ENCODE measurements around the gene C19orf47. TPM values are rescaled to one million over a fixed set of nuclear protein-coding genes. Genes with fewer than 3 reads are reported as not detected.
A peak's percentile ranks its signal among the peaks of the same experiment; 100 is the strongest.

Gene C19orf47
- total and polyA plus RNA-seq, 10 donors: 8.2 to 21.9 (median 13.0) TPM

DNA sequence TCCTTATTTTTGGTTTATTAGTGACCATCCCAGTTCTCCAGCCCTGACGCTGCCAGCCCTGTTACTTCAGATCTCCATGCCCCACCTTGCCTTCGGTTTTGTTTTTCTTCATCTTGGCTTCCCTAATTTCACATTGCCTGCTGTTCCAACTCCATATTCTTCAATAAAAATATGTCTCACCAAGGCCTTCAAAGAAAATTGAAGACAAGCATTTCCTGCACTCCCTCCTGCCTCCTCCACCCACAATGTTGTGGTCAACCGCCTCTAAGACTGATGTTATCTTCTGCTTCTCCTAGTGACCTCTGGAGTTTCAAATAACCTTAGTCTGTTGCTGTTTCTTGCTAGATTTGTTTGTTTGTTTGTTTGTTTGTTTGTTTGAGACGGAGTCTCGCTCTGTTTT is 14.9 kb upstream of the C19orf47 start:
- WGBS, 5 donors: 43 to 66% (median 54%) methylated on average over 5 of the region's 5 CpGs

DNA sequence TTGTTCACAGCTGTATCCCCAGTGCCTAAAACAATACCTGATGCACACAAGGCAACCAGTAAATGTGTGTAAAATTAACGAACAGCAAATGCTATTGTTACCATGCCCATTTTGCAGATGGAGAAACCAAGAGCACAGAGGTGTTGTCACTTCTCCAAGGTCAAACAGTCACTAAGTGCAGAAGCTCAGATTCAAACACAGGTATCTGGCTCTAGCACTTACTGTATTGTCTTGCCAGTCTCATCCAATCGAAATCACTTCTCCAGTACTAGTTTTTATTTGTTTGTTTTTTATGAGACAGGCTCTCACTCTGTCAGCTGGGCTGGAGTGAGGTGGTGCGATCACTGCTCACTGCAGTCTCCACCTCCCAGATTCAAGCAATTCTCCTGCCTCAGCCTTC is 14.0 kb upstream of the C19orf47 start:
- H3K9me3 ChIP-seq: no peaks in the 10 kb centered on the region
- no peak for DNase-seq
- peaks cover 0 to 98% (median 43%) of the 10 kb centered on the region in 6 donors for H3K4me1 ChIP-seq
- TF ChIP-seq, protein P1, sequence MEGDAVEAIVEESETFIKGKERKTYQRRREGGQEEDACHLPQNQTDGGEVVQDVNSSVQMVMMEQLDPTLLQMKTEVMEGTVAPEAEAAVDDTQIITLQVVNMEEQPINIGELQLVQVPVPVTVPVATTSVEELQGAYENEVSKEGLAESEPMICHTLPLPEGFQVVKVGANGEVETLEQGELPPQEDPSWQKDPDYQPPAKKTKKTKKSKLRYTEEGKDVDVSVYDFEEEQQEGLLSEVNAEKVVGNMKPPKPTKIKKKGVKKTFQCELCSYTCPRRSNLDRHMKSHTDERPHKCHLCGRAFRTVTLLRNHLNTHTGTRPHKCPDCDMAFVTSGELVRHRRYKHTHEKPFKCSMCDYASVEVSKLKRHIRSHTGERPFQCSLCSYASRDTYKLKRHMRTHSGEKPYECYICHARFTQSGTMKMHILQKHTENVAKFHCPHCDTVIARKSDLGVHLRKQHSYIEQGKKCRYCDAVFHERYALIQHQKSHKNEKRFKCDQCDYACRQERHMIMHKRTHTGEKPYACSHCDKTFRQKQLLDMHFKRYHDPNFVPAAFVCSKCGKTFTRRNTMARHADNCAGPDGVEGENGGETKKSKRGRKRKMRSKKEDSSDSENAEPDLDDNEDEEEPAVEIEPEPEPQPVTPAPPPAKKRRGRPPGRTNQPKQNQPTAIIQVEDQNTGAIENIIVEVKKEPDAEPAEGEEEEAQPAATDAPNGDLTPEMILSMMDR (IDR thresholded peaks at IDR 0.05 in 8 of 11, conservative IDR thresholded peaks at IDR 0.05 in 3 of 11): no peak
- TF ChIP-seq POLR2A (IDR thresholded peaks at IDR 0.05): no peak
- no peak for TF ChIP-seq POLR2AphosphoS5 (IDR thresholded peaks at IDR 0.05)
- peaks cover 0 to 20% (median 6%) of the 10 kb centered on the region in 6 donors for H3K36me3 ChIP-seq
- intact Hi-C loops (cut with DNase I; ENCODE audit: low total_unique reads): no loop called here
- H3K27ac ChIP-seq: peak overlapping the region in 1 of 8 donors; percentile 51
- no peaks in the 10 kb centered on the region for H3K27me3 ChIP-seq (replicated peaks in 1 of 7)
- WGBS, 5 donors: 91 to 100% (median 92%) methylated on average over 3 of the region's 3 CpGs
- H3K4me3 ChIP-seq: no peak overlapping the region

More for the DNA sequence above, 14.9 kb upstream of the C19orf47 start:
- H3K4me1 ChIP-seq: peaks cover 0 to 90% (median 37%) of the 10 kb centered on the region in 6 donors
- no peak for TF ChIP-seq POLR2A (IDR thresholded peaks at IDR 0.05)
- TF ChIP-seq, protein P1 (IDR thresholded peaks at IDR 0.05 in 8 of 11, conservative IDR thresholded peaks at IDR 0.05 in 3 of 11): no peak
- TF ChIP-seq POLR2AphosphoS5 (IDR thresholded peaks at IDR 0.05): no peak
- H3K27me3 ChIP-seq (replicated peaks in 1 of 7): no peaks in the 10 kb centered on the region
- no peak overlapping the region for H3K4me3 ChIP-seq
- DNase-seq: no peak
- intact Hi-C loops (cut with DNase I; ENCODE audit: low total_unique reads): no loop called here
- H3K36me3 ChIP-seq: peaks cover 0 to 30% (median 14%) of the 10 kb centered on the region in 6 donors
- peak overlapping the region in 4 of 8 donors; percentile 3 to 51 (median 26) for H3K27ac ChIP-seq
- no peaks in the 10 kb centered on the region for H3K9me3 ChIP-seq

DNA sequence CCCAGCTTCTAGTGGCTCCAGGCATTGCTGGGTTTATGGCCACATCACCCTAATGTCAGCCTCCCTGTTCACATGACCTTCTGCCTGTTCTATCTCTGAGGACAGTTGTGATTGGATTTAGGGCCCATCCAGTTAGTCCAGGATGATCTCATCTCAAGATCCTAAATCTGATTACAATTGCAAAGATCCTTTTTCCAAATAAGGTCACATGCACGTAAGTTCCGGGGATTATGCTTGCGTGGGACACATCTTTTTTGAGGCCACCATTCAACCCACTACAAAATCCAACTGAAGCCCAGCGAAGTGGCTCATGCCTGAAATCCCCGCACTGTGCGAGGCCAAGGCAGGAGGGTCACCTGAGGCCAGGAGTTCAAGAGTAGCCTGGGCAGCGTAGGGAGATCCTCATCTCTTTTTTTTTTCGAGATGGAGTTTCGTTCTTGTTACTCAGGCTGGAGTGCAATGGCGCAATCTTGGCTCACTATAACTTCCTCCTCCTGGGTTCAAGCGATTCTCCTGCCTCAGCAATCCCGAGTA is 12.6 kb upstream of the C19orf47 start:
- peak overlapping the region in 4 of 8 donors; percentile 14 to 64 (median 57) for H3K27ac ChIP-seq
- DNase-seq: no peak
- WGBS, 5 donors: 69 to 87% (median 82%) methylated on average over 12 of the region's 12 CpGs

More for the DNA sequence above, 12.6 kb upstream of the C19orf47 start:
- no peak overlapping the region for H3K4me3 ChIP-seq
- no peak for TF ChIP-seq POLR2AphosphoS5 (IDR thresholded peaks at IDR 0.05)
- TF ChIP-seq POLR2A (IDR thresholded peaks at IDR 0.05): no peak
- TF ChIP-seq, protein P1 (IDR thresholded peaks at IDR 0.05 in 8 of 11, conservative IDR thresholded peaks at IDR 0.05 in 3 of 11): no peak
- no peaks in the 10 kb centered on the region for H3K27me3 ChIP-seq (replicated peaks in 1 of 7)
- H3K36me3 ChIP-seq: peaks cover 0 to 12% (median 0%) of the 10 kb centered on the region in 6 donors
- no peaks in the 10 kb centered on the region for H3K9me3 ChIP-seq
- intact Hi-C loops (cut with DNase I; ENCODE audit: low total_unique reads): no loop called here
- peaks cover 0 to 98% (median 51%) of the 10 kb centered on the region in 6 donors for H3K4me1 ChIP-seq
